ENCODE results near the gene PRKCB.

GRCh38 chr16:24232936-24233335, 397.2 kb downstream of the PRKCB start:
- TF ChIP-seq CTCF (tag by site-specific recombination; IDR thresholded peaks at IDR 0.05) (no peak), ZBTB7A (tag by site-specific recombination; IDR thresholded peaks at IDR 0.05; ENCODE audit: low read depth) (no peak), ZEB2 (tag by site-specific recombination; IDR thresholded peaks at IDR 0.05) (no peak), TRIM28 (IDR thresholded peaks at IDR 0.05; ENCODE audit: borderline replicate concordance, low read length) (no peak), TSHZ1 (tag by site-specific recombination; IDR thresholded peaks at IDR 0.05; ENCODE audit: borderline replicate concordance) (no peak), ZNF114 (tag by site-specific recombination; IDR thresholded peaks at IDR 0.05) (no peak)
- TF ChIP-seq, protein P1, sequence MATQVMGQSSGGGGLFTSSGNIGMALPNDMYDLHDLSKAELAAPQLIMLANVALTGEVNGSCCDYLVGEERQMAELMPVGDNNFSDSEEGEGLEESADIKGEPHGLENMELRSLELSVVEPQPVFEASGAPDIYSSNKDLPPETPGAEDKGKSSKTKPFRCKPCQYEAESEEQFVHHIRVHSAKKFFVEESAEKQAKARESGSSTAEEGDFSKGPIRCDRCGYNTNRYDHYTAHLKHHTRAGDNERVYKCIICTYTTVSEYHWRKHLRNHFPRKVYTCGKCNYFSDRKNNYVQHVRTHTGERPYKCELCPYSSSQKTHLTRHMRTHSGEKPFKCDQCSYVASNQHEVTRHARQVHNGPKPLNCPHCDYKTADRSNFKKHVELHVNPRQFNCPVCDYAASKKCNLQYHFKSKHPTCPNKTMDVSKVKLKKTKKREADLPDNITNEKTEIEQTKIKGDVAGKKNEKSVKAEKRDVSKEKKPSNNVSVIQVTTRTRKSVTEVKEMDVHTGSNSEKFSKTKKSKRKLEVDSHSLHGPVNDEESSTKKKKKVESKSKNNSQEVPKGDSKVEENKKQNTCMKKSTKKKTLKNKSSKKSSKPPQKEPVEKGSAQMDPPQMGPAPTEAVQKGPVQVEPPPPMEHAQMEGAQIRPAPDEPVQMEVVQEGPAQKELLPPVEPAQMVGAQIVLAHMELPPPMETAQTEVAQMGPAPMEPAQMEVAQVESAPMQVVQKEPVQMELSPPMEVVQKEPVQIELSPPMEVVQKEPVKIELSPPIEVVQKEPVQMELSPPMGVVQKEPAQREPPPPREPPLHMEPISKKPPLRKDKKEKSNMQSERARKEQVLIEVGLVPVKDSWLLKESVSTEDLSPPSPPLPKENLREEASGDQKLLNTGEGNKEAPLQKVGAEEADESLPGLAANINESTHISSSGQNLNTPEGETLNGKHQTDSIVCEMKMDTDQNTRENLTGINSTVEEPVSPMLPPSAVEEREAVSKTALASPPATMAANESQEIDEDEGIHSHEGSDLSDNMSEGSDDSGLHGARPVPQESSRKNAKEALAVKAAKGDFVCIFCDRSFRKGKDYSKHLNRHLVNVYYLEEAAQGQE (tag by site-specific recombination; IDR thresholded peaks at IDR 0.05) = no peak

All from HEK293 (cell line).